T-helper 2 cell treated with Interferon-gamma antibody and Interleukin-4, amounts not matched to agents 100 ng/mL and 5 ng/mL, for 36 hours (primary cell): ENCODE measurements around the gene KRT77. TPM values are rescaled to one million over a fixed set of nuclear protein-coding genes. Genes with fewer than 3 reads are reported as not detected.
"Not testable (repeated sequence)": the region's sequence is repeated elsewhere in the genome, so short reads cannot be mapped to it uniquely, and the experiment has no call there.

Experiments used
- intact Hi-C: fragments of 100-400 bp; cut with micrococcal nuclease; formaldehyde crosslinking; loops from one replicate; pipeline ENCODE4 v1.15.1; 2023
- total RNA-seq: library from RNA; stranded (reverse); gene quantifications from 2 replicates; pipeline ENCODE4 v1.2.3, GENCODE V29; 2022

The KRT77 gene
- total RNA-seq, 1 donor from 2014 or later = not detected

- intact Hi-C loops = no loop called here
Measured at GRCh38 chr12:52677126-52677525, 26.2 kb downstream of the KRT77 start.

- intact Hi-C loops = no loop called here
Measured at GRCh38 chr12:52676163-52676562, 27.2 kb downstream of the KRT77 start.

- intact Hi-C loops = no loop called here
Measured at GRCh38 chr12:52675301-52675701, 28.0 kb downstream of the KRT77 start.

GRCh38 chr12:52674433-52674775 lies 28.9 kb downstream of the KRT77 start:
- intact Hi-C loops = no loop called here

- intact Hi-C loops = no loop called here
Measured at GRCh38 chr12:52673713-52674432, 29.5 kb downstream of the KRT77 start.

- intact Hi-C loops = no loop called here
Measured at GRCh38 chr12:52673217-52673616, 30.1 kb downstream of the KRT77 start.

GRCh38 chr12:52672321-52672933 lies 30.9 kb downstream of the KRT77 start:
- intact Hi-C loops = no loop called here

GRCh38 chr12:52670961-52671360 lies 32.4 kb downstream of the KRT77 start:
- intact Hi-C loops = no loop called here

- intact Hi-C loops = no loop called here
Measured at GRCh38 chr12:52670506-52670905, 32.8 kb downstream of the KRT77 start.

GRCh38 chr12:52669941-52670340 lies 33.4 kb downstream of the KRT77 start:
- intact Hi-C loops = not testable (repeated sequence)

GRCh38 chr12:52669426-52669825 lies 33.9 kb downstream of the KRT77 start:
- intact Hi-C loops = no loop called here

GRCh38 chr12:52667931-52668330 lies 35.4 kb downstream of the KRT77 start:
- intact Hi-C loops = no loop called here

- intact Hi-C loops = no loop called here
Measured at GRCh38 chr12:52667509-52667908, 35.8 kb downstream of the KRT77 start.

- intact Hi-C loops = no loop called here
Measured at GRCh38 chr12:52666471-52666870, 36.9 kb downstream of the KRT77 start.

- intact Hi-C loops = no loop called here
Measured at GRCh38 chr12:52663420-52663819, 39.9 kb downstream of the KRT77 start.

GRCh38 chr12:52662918-52663229 lies 40.5 kb downstream of the KRT77 start:
- intact Hi-C loops = no loop called here

- intact Hi-C loops = no loop called here
Measured at GRCh38 chr12:52662093-52662917, 41.0 kb downstream of the KRT77 start.

GRCh38 chr12:52661668-52662067 lies 41.7 kb downstream of the KRT77 start:
- intact Hi-C loops = no loop called here

- intact Hi-C loops = no loop called here
Measured at GRCh38 chr12:52660934-52661499, 42.3 kb downstream of the KRT77 start.

- intact Hi-C loops = no loop called here
Measured at GRCh38 chr12:52659951-52660350, 43.4 kb downstream of the KRT77 start.

- intact Hi-C loops = no loop called here
Measured at GRCh38 chr12:52659395-52659794, 43.9 kb downstream of the KRT77 start.

- intact Hi-C loops = no loop called here
Measured at GRCh38 chr12:52658196-52658595, 45.1 kb downstream of the KRT77 start.
